Vagina (tissue), 2 donors: Measurements from ENCODE around the gene CEP63. TPM values are rescaled to one million over a fixed set of nuclear protein-coding genes. Genes with fewer than 3 reads are reported as not detected.
"Not testable (repeated sequence)": the region's sequence is repeated elsewhere in the genome, so short reads cannot be mapped to it uniquely, and the experiment has no call there.

Experiments used
- DNase-seq, 2 donors: peaks; one replicate each; pipeline ENCODE4 v3.0.0-alpha.2; 2017; ENCODE audit errors: extremely low spot score in 2 of 2
- H3K27ac ChIP-seq: fragments of 200-600 bp; sonication (generic); one replicate; pipeline ENCODE4 v1.5.1; 2019
- H3K27me3 ChIP-seq: fragments of 200-600 bp; sonication (generic); one replicate; pipeline ENCODE4 v1.5.1; 2019
- H3K36me3 ChIP-seq, 2 donors: fragments of 200-600 bp; sonication (generic); one replicate each; pipeline ENCODE4 v1.5.1; 2017 to 2019
- H3K4me1 ChIP-seq: fragments of 200-600 bp; sonication (generic); one replicate; pipeline ENCODE4 v1.5.1; 2019
- H3K4me3 ChIP-seq, 2 donors: fragments of 200-600 bp; sonication (generic); 1 replicate in 1 of 2; 2 replicates in 1 of 2; pipeline ENCODE4 v1.5.1; 2016 to 2019
- H3K9me3 ChIP-seq: fragments of 200-600 bp; sonication (generic); one replicate; pipeline ENCODE4 v1.5.1; 2019
- CTCF ChIP-seq, 3 experiments: fragments of 450-650 bp in 2 of 3; fragments of 200-600 bp in 1 of 3; sonication (generic) in 1 of 3; IDR thresholded peaks; one replicate each; pipeline ENCODE4 v1.5.1; 2017 to 2019; ENCODE audit warnings: antibody characterized with exemption in 3 of 3, mild to moderate bottlenecking in 2 of 3, moderate library complexity in 2 of 3
- POLR2A ChIP-seq, 2 donors: fragments of 450-650 bp; IDR thresholded peaks; one replicate each; pipeline ENCODE4 v1.6.1; 2017; ENCODE audit warnings: antibody characterized with exemption in 2 of 2, mild to moderate bottlenecking in 2 of 2, moderate library complexity in 2 of 2
- POLR2AphosphoS5 ChIP-seq, 2 donors: sonication (generic); formaldehyde crosslinking; IDR thresholded peaks; one replicate each; pipeline ENCODE4 v1.9.0; 2017; ENCODE audit warnings: antibody characterized with exemption in 2 of 2, mild to moderate bottlenecking in 2 of 2, low read depth in 1 of 2; ENCODE audit not compliant: insufficient read depth in 1 of 2
- intact Hi-C: fragments of 100-400 bp; cut with DNase I; formaldehyde crosslinking; loops from one replicate; pipeline ENCODE4 v1.15.1; 2023
- total RNA-seq: library from RNA; depleted of rRNA; stranded (reverse); fragments of >200 nt; gene quantifications from one replicate; pipeline ENCODE4 v1.2.3, GENCODE V29; 2016

The CEP63 gene
- total RNA-seq, 1 donor from 2014 or later: 12.5 TPM

- no peak for DNase-seq
- intact Hi-C loops: no loop called here
- no peak overlapping the region for H3K27ac ChIP-seq
Observed at GRCh38 chr3:134563601-134564000, 77.7 kb downstream of the CEP63 start.

GRCh38 chr3:134564991-134565390 is 79.1 kb downstream of the CEP63 start:
- Histone ChIP-seq H3K36me3 (peaks cover 0 to 14% of the 10 kb centered on the region in 2 donors), H3K9me3 (no peaks in the 10 kb centered on the region), H3K27ac (no peak overlapping the region), H3K4me1 (no peaks in the 10 kb centered on the region), H3K27me3 (no peaks in the 10 kb centered on the region), H3K4me3 (no peak overlapping the region)
- intact Hi-C loops: no loop called here
- TF ChIP-seq POLR2A (IDR thresholded peaks at IDR 0.05): no peak
- TF ChIP-seq POLR2AphosphoS5 (IDR thresholded peaks at IDR 0.05; ENCODE audit: insufficient read depth in 1 of 2, low read depth in 1 of 2): no peak
- no peak for TF ChIP-seq CTCF (IDR thresholded peaks at IDR 0.05)
- no peak for DNase-seq

More at GRCh38 chr3:134563601-134564000, 77.7 kb downstream of the CEP63 start:
- H3K9me3 ChIP-seq: no peaks in the 10 kb centered on the region
- peaks cover 0 to 28% of the 10 kb centered on the region in 2 donors for H3K36me3 ChIP-seq
- H3K4me1 ChIP-seq: no peaks in the 10 kb centered on the region
- no peaks in the 10 kb centered on the region for H3K27me3 ChIP-seq
- H3K4me3 ChIP-seq: no peak overlapping the region
- TF ChIP-seq POLR2AphosphoS5 (IDR thresholded peaks at IDR 0.05; ENCODE audit: insufficient read depth in 1 of 2, low read depth in 1 of 2) (no peak), CTCF (IDR thresholded peaks at IDR 0.05) (no peak), POLR2A (IDR thresholded peaks at IDR 0.05) (no peak)

- no peaks in the 10 kb centered on the region for H3K4me1 ChIP-seq
- no peak overlapping the region for H3K27ac ChIP-seq
- no peaks in the 10 kb centered on the region for H3K27me3 ChIP-seq
- intact Hi-C loops: no loop called here
- no peaks in the 10 kb centered on the region for H3K36me3 ChIP-seq
- TF ChIP-seq POLR2A (IDR thresholded peaks at IDR 0.05) (no peak), POLR2AphosphoS5 (IDR thresholded peaks at IDR 0.05; ENCODE audit: insufficient read depth in 1 of 2, low read depth in 1 of 2) (no peak), CTCF (IDR thresholded peaks at IDR 0.05) (no peak)
- H3K9me3 ChIP-seq: no peaks in the 10 kb centered on the region
- no peak for DNase-seq
- no peak overlapping the region for H3K4me3 ChIP-seq
Observed at GRCh38 chr3:134567605-134568004, 81.7 kb downstream of the CEP63 start.

GRCh38 chr3:134568790-134569189 is 82.9 kb downstream of the CEP63 start:
- intact Hi-C loops: no loop called here
- TF ChIP-seq POLR2AphosphoS5 (IDR thresholded peaks at IDR 0.05; ENCODE audit: insufficient read depth in 1 of 2, low read depth in 1 of 2): no peak
- no peak for TF ChIP-seq POLR2A (IDR thresholded peaks at IDR 0.05)
- TF ChIP-seq CTCF (IDR thresholded peaks at IDR 0.05): no peak
- no peaks in the 10 kb centered on the region for H3K36me3 ChIP-seq
- DNase-seq: no peak
- no peak overlapping the region for H3K4me3 ChIP-seq
- no peaks in the 10 kb centered on the region for H3K27me3 ChIP-seq
- H3K27ac ChIP-seq: no peak overlapping the region
- H3K4me1 ChIP-seq: no peaks in the 10 kb centered on the region
- no peaks in the 10 kb centered on the region for H3K9me3 ChIP-seq

- intact Hi-C loops, H3K4me3 ChIP-seq, H3K36me3 ChIP-seq, H3K9me3 ChIP-seq, H3K27me3 ChIP-seq, H3K4me1 ChIP-seq, H3K27ac ChIP-seq, DNase-seq: not testable (repeated sequence)
Observed at GRCh38 chr3:134569899-134570298, 84.0 kb downstream of the CEP63 start.

GRCh38 chr3:134576426-134576825 is 90.6 kb downstream of the CEP63 start:
- TF ChIP-seq POLR2A (IDR thresholded peaks at IDR 0.05) (no peak), CTCF (IDR thresholded peaks at IDR 0.05) (no peak), POLR2AphosphoS5 (IDR thresholded peaks at IDR 0.05; ENCODE audit: insufficient read depth in 1 of 2, low read depth in 1 of 2) (no peak)
- no peak for DNase-seq
- Histone ChIP-seq H3K27me3 (no peaks in the 10 kb centered on the region), H3K4me1 (no peaks in the 10 kb centered on the region), H3K4me3 (no peak overlapping the region), H3K36me3 (no peaks in the 10 kb centered on the region), H3K27ac (no peak overlapping the region), H3K9me3 (no peaks in the 10 kb centered on the region)
- intact Hi-C loops: no loop called here
